Peyer's patch (tissue), 4 donors: ENCODE measurements around the gene UGT1A10. TPM values are rescaled to one million over a fixed set of nuclear protein-coding genes. Genes with fewer than 3 reads are reported as not detected.

Experiments
- DNase-seq, 3 donors: peaks; one replicate each; pipeline ENCODE4 v3.0.0-alpha.2; 2017 to 2019
- H3K27ac ChIP-seq, 4 donors: fragments of 200-600 bp; sonication (generic); one replicate each; pipeline ENCODE4 v1.5.1; 2016 to 2019
- H3K27me3 ChIP-seq, 2 donors: fragments of 200-600 bp; sonication (generic); one replicate each; pipeline ENCODE4 v1.5.1; 2019
- H3K36me3 ChIP-seq, 3 donors: fragments of 200-600 bp; sonication (generic); one replicate each; pipeline ENCODE4 v1.5.1; 2016 to 2019
- H3K4me1 ChIP-seq, 4 donors: fragments of 200-600 bp; sonication (generic); one replicate each; pipeline ENCODE4 v1.5.1; 2016 to 2019
- H3K4me3 ChIP-seq, 4 donors: fragments of 200-600 bp; sonication (generic); 1 replicate in 3 of 4; 2 replicates in 1 of 4; pipeline ENCODE4 v1.5.1; 2016 to 2019; ENCODE audit warnings: mild to moderate bottlenecking in 1 of 4
- H3K9me3 ChIP-seq, 4 donors: fragments of 200-600 bp; sonication (generic); one replicate each; pipeline ENCODE4 v1.5.1; 2016 to 2019; ENCODE audit warnings: mild to moderate bottlenecking in 1 of 4
- POLR2A ChIP-seq, 2 donors: fragments of 450-650 bp; IDR thresholded peaks; one replicate each; pipeline ENCODE4 v1.5.1; 2017; ENCODE audit warnings: antibody characterized with exemption in 2 of 2, mild to moderate bottlenecking in 2 of 2, moderate library complexity in 2 of 2
- total RNA-seq, 4 donors: library from RNA; depleted of rRNA; stranded (reverse); fragments of >200 nt; gene quantifications; one replicate each; pipeline ENCODE4 v1.1.0, GENCODE V29; 2016
- TF ChIP-seq, protein P1 (sequence below), 6 experiments: fragments of 450-650 bp in 4 of 6; fragments of 200-600 bp in 2 of 6; sonication (generic) in 1 of 6; IDR thresholded peaks; one replicate each; pipeline ENCODE4 v1.5.1; 2017 to 2019; ENCODE audit warnings: antibody characterized with exemption in 6 of 6, mild to moderate bottlenecking in 3 of 6, moderate library complexity in 1 of 6

UGT1A10 gene
- total RNA-seq, 4 donors from 2014 or later = 19.0 to 168 (median 71.8) TPM

DNA sequence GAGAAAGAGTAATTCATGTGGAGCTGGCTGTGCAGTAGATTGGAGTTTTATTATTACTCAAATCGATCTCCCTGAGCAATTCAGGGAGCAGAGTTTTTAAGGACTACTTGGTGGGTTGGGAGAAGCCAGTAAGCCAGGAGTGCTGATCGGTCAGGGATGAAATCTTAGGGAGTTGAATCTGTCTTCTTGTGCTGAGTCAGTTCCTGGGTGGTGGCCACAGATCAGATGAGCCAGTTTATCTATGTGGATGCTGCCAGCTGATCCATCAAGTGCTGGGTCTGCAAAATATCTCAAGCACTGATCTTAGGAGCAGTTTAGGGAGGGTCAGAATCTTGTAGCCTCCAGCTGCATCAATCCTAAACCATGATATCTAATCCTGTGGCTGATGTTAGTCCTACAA lies 35.9 kb upstream of the UGT1A10 start:
- DNase-seq = no peak
- no peaks in the 10 kb centered on the region for H3K9me3 ChIP-seq
- H3K4me1 ChIP-seq = no peaks in the 10 kb centered on the region
- H3K27ac ChIP-seq = no peak overlapping the region
- no peak overlapping the region for H3K4me3 ChIP-seq
- no peaks in the 10 kb centered on the region for H3K36me3 ChIP-seq
- H3K27me3 ChIP-seq = no peaks in the 10 kb centered on the region
- TF ChIP-seq, protein P1, sequence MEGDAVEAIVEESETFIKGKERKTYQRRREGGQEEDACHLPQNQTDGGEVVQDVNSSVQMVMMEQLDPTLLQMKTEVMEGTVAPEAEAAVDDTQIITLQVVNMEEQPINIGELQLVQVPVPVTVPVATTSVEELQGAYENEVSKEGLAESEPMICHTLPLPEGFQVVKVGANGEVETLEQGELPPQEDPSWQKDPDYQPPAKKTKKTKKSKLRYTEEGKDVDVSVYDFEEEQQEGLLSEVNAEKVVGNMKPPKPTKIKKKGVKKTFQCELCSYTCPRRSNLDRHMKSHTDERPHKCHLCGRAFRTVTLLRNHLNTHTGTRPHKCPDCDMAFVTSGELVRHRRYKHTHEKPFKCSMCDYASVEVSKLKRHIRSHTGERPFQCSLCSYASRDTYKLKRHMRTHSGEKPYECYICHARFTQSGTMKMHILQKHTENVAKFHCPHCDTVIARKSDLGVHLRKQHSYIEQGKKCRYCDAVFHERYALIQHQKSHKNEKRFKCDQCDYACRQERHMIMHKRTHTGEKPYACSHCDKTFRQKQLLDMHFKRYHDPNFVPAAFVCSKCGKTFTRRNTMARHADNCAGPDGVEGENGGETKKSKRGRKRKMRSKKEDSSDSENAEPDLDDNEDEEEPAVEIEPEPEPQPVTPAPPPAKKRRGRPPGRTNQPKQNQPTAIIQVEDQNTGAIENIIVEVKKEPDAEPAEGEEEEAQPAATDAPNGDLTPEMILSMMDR (IDR thresholded peaks at IDR 0.05) = no peak
- no peak for TF ChIP-seq POLR2A (IDR thresholded peaks at IDR 0.05)

DNA sequence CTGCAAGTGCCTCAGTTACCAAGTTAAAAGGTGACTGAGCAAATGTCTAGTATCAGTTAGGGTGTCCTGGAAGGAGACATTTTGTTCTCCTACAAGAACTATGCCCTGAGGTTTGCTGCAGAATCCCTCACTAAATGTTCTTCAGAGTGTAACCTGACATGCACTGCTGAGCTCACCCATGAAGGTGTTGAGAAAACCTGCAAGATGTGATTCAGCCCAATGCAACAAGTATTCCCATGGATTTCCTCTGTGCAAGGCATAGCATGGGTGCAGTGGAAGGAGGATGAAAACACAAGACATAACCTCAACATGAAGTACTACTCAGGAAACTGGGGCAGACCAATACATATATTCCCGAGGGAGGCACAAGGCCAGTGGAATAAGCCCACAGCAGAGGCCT lies 34.2 kb upstream of the UGT1A10 start:
- no peaks in the 10 kb centered on the region for H3K36me3 ChIP-seq
- H3K4me1 ChIP-seq = no peaks in the 10 kb centered on the region
- H3K27ac ChIP-seq = no peak overlapping the region
- no peak overlapping the region for H3K4me3 ChIP-seq
- no peaks in the 10 kb centered on the region for H3K9me3 ChIP-seq
- no peak for DNase-seq
- no peak for TF ChIP-seq POLR2A (IDR thresholded peaks at IDR 0.05)
- TF ChIP-seq, protein P1 (IDR thresholded peaks at IDR 0.05) = no peak
- no peaks in the 10 kb centered on the region for H3K27me3 ChIP-seq

DNA sequence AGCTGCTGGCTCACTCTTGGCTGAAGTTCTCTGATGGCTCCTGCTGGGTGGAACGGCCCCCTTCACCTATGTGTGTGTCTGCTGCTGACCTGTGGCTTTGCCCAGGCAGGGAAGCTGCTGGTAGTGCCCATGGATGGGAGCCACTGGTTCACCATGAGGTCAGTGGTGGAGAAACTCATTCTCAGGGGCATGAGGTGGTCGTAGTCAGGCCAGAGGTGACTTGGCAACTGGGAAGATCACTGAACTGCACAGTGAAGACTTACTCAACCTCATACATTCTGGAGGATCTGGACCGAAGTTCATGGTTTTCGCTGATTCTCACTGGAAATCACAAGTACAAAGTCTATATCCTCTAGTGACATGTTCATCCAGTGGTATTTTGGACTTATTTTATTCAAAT lies 32.7 kb upstream of the UGT1A10 start:
- Histone ChIP-seq H3K4me3 (no peak overlapping the region), H3K36me3 (no peaks in the 10 kb centered on the region), H3K27me3 (no peaks in the 10 kb centered on the region), H3K4me1 (no peaks in the 10 kb centered on the region), H3K27ac (no peak overlapping the region), H3K9me3 (no peaks in the 10 kb centered on the region)
- DNase-seq = no peak
- TF ChIP-seq, protein P1 (IDR thresholded peaks at IDR 0.05) = no peak
- TF ChIP-seq POLR2A (IDR thresholded peaks at IDR 0.05) = no peak

DNA sequence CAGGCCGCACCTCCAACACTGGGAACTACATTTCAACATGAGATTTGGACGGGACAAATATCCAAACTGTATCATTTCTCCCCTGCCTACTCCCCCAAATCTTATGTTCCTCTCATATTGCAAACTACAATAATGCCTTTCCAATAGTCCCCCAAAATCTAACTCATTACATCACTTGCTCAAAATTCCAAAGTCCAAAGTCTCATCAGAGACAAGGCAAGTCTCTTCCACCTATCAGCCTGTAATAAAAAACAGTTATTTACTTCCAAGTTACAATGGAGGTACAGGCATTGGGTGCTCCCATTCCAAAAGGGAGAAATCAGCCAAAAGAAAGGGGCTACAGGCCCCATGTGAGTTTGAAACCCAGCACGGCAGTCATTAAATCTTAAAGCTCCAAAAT lies 31.4 kb upstream of the UGT1A10 start:
- no peak overlapping the region for H3K27ac ChIP-seq
- no peaks in the 10 kb centered on the region for H3K4me1 ChIP-seq
- DNase-seq = no peak
- TF ChIP-seq POLR2A (IDR thresholded peaks at IDR 0.05) = no peak
- TF ChIP-seq, protein P1 (IDR thresholded peaks at IDR 0.05) = no peak
- H3K36me3 ChIP-seq = no peaks in the 10 kb centered on the region
- no peak overlapping the region for H3K4me3 ChIP-seq
- no peaks in the 10 kb centered on the region for H3K9me3 ChIP-seq
- no peaks in the 10 kb centered on the region for H3K27me3 ChIP-seq

DNA sequence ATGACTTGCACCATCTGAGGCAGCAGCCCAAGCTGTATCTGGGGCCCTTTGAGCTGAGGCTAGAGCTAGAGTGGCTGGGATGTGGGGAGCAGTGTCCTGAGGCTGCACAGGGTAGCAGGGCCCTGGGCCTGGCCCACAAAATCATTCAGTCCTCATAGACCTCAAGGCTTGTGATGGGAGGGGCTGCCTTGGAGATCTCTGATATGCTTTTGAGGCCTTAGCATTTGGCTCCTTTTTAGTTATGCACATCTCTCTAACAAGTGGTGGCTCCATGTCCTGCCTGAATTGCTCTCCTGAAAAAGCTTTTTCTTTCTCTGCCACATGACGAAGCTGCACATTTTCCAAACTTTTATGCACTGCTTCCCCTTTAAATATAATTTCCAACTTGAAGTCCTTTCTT lies 30.6 kb upstream of the UGT1A10 start:
- Histone ChIP-seq H3K4me3 (no peak overlapping the region), H3K27ac (no peak overlapping the region), H3K9me3 (no peaks in the 10 kb centered on the region), H3K4me1 (no peaks in the 10 kb centered on the region), H3K36me3 (no peaks in the 10 kb centered on the region), H3K27me3 (no peaks in the 10 kb centered on the region)
- DNase-seq = no peak
- no peak for TF ChIP-seq POLR2A (IDR thresholded peaks at IDR 0.05)
- TF ChIP-seq, protein P1 (IDR thresholded peaks at IDR 0.05) = no peak

DNA sequence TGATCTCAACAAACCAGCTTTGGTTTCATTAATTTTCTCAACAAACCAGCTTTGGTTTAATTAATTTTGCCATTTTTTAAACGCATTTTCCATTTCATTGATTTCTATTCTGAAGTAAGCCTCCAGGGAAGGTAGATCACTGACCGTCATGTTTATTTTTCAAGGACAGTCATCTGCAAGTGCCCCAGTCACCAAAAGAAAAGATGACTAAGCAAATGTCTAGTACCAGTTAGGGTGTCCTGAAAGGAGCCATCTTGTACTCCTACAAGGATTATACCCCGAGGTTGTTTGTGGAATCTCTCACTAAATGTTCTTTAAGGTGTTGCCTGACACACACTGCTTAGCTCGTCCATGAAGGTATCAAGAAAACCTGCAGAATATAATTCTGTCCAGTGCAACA lies 25.0 kb upstream of the UGT1A10 start:
- Histone ChIP-seq H3K9me3 (no peaks in the 10 kb centered on the region), H3K36me3 (no peaks in the 10 kb centered on the region), H3K27me3 (no peaks in the 10 kb centered on the region), H3K4me1 (no peaks in the 10 kb centered on the region), H3K4me3 (no peak overlapping the region), H3K27ac (no peak overlapping the region)
- TF ChIP-seq POLR2A (IDR thresholded peaks at IDR 0.05) = no peak
- TF ChIP-seq, protein P1 (IDR thresholded peaks at IDR 0.05) = no peak
- no peak for DNase-seq
